Fibroblast of the aortic adventitia (primary cell): ENCODE data around the gene RPS26. TPM values are rescaled to one million over a fixed set of nuclear protein-coding genes. Genes with fewer than 3 reads are reported as not detected.
"Not testable (repeated sequence)": the region's sequence is repeated elsewhere in the genome, so short reads cannot be mapped to it uniquely, and the experiment has no call there.

Experiments used
- DNase-seq: peaks from one replicate; pipeline ENCODE4 v3.0.0-alpha.2; 2010; ENCODE audit warnings: low read depth
- H3K4me3 ChIP-seq: 2 replicates; pipeline ENCODE4 v1.5.1; 2011; ENCODE audit warnings: low read depth, mild to moderate bottlenecking, control low read depth, low read length, moderate library complexity
- CTCF ChIP-seq: IDR thresholded peaks from 2 replicates; pipeline ENCODE4 v1.5.1; 2011; ENCODE audit warnings: mild to moderate bottlenecking, low read length, control low read depth, inconsistent platforms; ENCODE audit not compliant: insufficient read depth
- total RNA-seq: library from RNA; depleted of rRNA; stranded (reverse); fragments of >200 nt; gene quantifications from 2 replicates; pipeline ENCODE4 v1.2.3, GENCODE V29; 2012; ENCODE audit warnings: low replicate concordance

RPS26 gene
- total RNA-seq, 1 donor, result 893 TPM

GRCh38 chr12:56062996-56063395 is 21.3 kb downstream of the RPS26 start:
- TF ChIP-seq CTCF, result no peak
- DNase-seq, result peak; percentile 32

GRCh38 chr12:56071648-56072047 is 29.9 kb downstream of the RPS26 start:
- no peak overlapping the region for H3K4me3 ChIP-seq
- TF ChIP-seq CTCF, result no peak
- peak; percentile 49 for DNase-seq

More at GRCh38 chr12:56062996-56063395, 21.3 kb downstream of the RPS26 start:
- H3K4me3 ChIP-seq, result no peak overlapping the region

- H3K4me3 ChIP-seq, result no peak overlapping the region
- DNase-seq, result no peak
- no peak for TF ChIP-seq CTCF
Observed at GRCh38 chr12:56074396-56074795, 32.7 kb downstream of the RPS26 start.

GRCh38 chr12:56077966-56078365 is 36.2 kb downstream of the RPS26 start:
- DNase-seq, H3K4me3 ChIP-seq: not testable (repeated sequence)

GRCh38 chr12:56078427-56078826 is 36.7 kb downstream of the RPS26 start:
- H3K4me3 ChIP-seq, result no peak overlapping the region
- no peak for DNase-seq
- no peak for TF ChIP-seq CTCF

- peak overlapping the region; percentile 74 for H3K4me3 ChIP-seq
- DNase-seq, result peak; percentile 80
- TF ChIP-seq CTCF, result peak; percentile 87
Observed at GRCh38 chr12:56078931-56079722, 37.4 kb downstream of the RPS26 start.

GRCh38 chr12:56079723-56080555 is 38.2 kb downstream of the RPS26 start, which contains the start of gene ERBB3:
TSS of gene ERBB3 (plus strand) at chr12:56080165. CDS start at chr12:56080301, 136 bp downstream.
- peak; percentile 35 for TF ChIP-seq CTCF

More at GRCh38 chr12:56079723-56080555, 38.2 kb downstream of the RPS26 start, which contains the start of gene ERBB3:
- H3K4me3 ChIP-seq, result peak within 1 kb of the TSS; percentile 74
- DNase-seq, result peak; percentile 72
